ENCODE measurements around the gene FMN1.

Gene FMN1

DNA sequence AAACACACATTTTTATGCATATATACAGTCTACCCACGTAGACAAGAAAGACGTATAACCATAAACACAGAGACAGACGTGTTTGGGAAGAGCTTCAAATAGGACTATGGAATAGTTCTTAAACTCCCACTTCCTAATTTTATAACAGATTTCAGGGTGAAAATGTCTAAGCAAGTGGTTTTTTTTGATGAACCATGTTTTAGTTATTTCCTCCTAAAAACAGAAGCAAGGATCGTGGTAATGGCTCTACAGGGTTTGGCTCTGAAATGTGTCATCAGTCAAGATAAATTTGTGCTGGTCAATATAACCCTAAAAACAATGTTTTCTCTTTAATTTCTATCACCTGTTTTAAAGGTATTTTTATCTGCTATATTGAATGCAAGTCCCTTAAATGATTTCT lies 58.2 kb downstream of the FMN1 start:
- Histone ChIP-seq H4K12ac (ENCODE audit: low read depth, low read length) (no peak overlapping the region), H2AK5ac (ENCODE audit: low read length) (no peak overlapping the region), H3K79me1 (ENCODE audit: low read length) (no peaks in the 10 kb centered on the region), H3K9ac (ENCODE audit: low read length) (no peak overlapping the region), H3K27me3 (ENCODE audit: insufficient read depth, low read length) (no peaks in the 10 kb centered on the region), H3K4me2 (ENCODE audit: low read length) (no peak overlapping the region), H4K91ac (ENCODE audit: low read depth, low read length) (no peak overlapping the region), H2BK12ac (ENCODE audit: low read length) (no peak overlapping the region), H3K27ac (ENCODE audit: low read depth, low read length) (no peak overlapping the region), H3K23ac (ENCODE audit: low read length) (no peak overlapping the region), H2BK5ac (ENCODE audit: low read depth, low read length, poor library complexity) (no peak overlapping the region), H2BK120ac (ENCODE audit: insufficient read depth, low read length, poor library complexity) (no peak overlapping the region), H3K36me3 (ENCODE audit: control insufficient read depth in 1 of 2, insufficient read depth in 2 of 2, low read length in 2 of 2) (no peaks in the 10 kb centered on the region), H3K4me3 (ENCODE audit: low read depth, low read length) (no peak overlapping the region), H3K4ac (ENCODE audit: low read depth, low read length) (no peak overlapping the region), H3K14ac (ENCODE audit: low read length) (no peak overlapping the region), H3K4me1 (ENCODE audit: control insufficient read depth in 1 of 2, insufficient read depth in 2 of 2, low read length in 2 of 2) (peaks cover 0 to 2% of the 10 kb centered on the region in 2 experiments), H2AFZ (ENCODE audit: insufficient read depth, low read length, poor library complexity) (no peak overlapping the region), H4K8ac (ENCODE audit: low read depth, low read length) (no peak overlapping the region), H3K18ac (ENCODE audit: low read length) (no peak overlapping the region), H3K79me2 (ENCODE audit: control insufficient read depth, insufficient read depth, low read length, poor library complexity) (no peaks in the 10 kb centered on the region), H3K9me3 (ENCODE audit: insufficient read depth, low read depth, low read length) (no peaks in the 10 kb centered on the region)
- DNase-seq: no peak
- no CpG with 5 or more reads among the region's 4 CpGs for WGBS (ENCODE audit: extremely low coverage, insufficient coverage, insufficient read length)

GRCh38 chr15:33135355-33135781 lies 59.1 kb downstream of the FMN1 start:
- H3K79me1 ChIP-seq (ENCODE audit: low read length): no peaks in the 10 kb centered on the region
- no peak overlapping the region for H3K4ac ChIP-seq (ENCODE audit: low read depth, low read length)
- no peak overlapping the region for H3K23ac ChIP-seq (ENCODE audit: low read length)
- no peak overlapping the region for H2BK12ac ChIP-seq (ENCODE audit: low read length)
- H3K36me3 ChIP-seq (ENCODE audit: control insufficient read depth in 1 of 2, insufficient read depth in 2 of 2, low read length in 2 of 2): no peaks in the 10 kb centered on the region
- H2AK5ac ChIP-seq (ENCODE audit: low read length): no peak overlapping the region
- H4K12ac ChIP-seq (ENCODE audit: low read depth, low read length): no peak overlapping the region
- H3K27ac ChIP-seq (ENCODE audit: low read depth, low read length): no peak overlapping the region
- H3K14ac ChIP-seq (ENCODE audit: low read length): no peak overlapping the region
- H2BK120ac ChIP-seq (ENCODE audit: insufficient read depth, low read length, poor library complexity): no peak overlapping the region
- no peak overlapping the region for H4K91ac ChIP-seq (ENCODE audit: low read depth, low read length)
- no peaks in the 10 kb centered on the region for H3K27me3 ChIP-seq (ENCODE audit: insufficient read depth, low read length)
- H4K8ac ChIP-seq (ENCODE audit: low read depth, low read length): no peak overlapping the region
- H3K79me2 ChIP-seq (ENCODE audit: control insufficient read depth, insufficient read depth, low read length, poor library complexity): no peaks in the 10 kb centered on the region
- H3K18ac ChIP-seq (ENCODE audit: low read length): no peak overlapping the region
- no peak overlapping the region for H3K9ac ChIP-seq (ENCODE audit: low read length)
- H3K4me1 ChIP-seq (ENCODE audit: control insufficient read depth in 1 of 2, insufficient read depth in 2 of 2, low read length in 2 of 2): peaks cover 0 to 2% of the 10 kb centered on the region in 2 experiments
- H3K4me3 ChIP-seq (ENCODE audit: low read depth, low read length): no peak overlapping the region
- no peak overlapping the region for H2BK5ac ChIP-seq (ENCODE audit: low read depth, low read length, poor library complexity)
- no peak overlapping the region for H2AFZ ChIP-seq (ENCODE audit: insufficient read depth, low read length, poor library complexity)
- peak in 1 of 2 donors; percentile 70 for DNase-seq
- H3K4me2 ChIP-seq (ENCODE audit: low read length): no peak overlapping the region
- H3K9me3 ChIP-seq (ENCODE audit: insufficient read depth, low read depth, low read length): no peaks in the 10 kb centered on the region
- no CpG with 5 or more reads among the region's 5 CpGs for WGBS (ENCODE audit: extremely low coverage, insufficient coverage, insufficient read length)

DNA sequence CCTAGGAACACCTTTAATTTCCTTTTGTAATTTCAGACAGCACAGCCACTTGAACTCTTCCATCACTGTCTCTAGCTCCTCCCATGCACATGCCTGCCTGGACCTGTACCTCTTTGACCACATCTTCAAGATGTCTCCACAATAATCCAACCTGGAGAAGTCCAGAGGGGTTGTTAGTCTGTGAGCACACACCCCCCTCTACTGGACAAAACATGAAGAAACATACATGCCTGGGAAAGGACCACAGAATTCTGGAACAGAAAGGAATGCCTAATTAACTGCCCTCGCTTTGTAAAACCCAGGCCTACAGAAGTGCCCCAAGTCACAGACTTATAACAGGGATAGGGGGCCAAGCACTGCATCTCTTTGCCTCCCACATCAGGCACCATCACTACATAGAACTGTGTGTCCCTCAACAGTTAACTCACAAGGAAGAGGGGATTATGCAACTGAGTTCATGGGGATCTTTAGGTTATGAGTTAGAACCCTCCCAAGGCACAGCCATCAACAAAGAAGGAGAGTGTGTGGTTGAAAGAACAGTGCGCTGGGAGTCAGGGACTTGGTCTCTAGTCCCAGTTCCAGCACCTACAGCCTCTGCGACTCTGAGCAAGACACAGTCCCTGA lies 61.7 kb downstream of the FMN1 start:
- WGBS (ENCODE audit: extremely low coverage, insufficient coverage, insufficient read length): no CpG with 5 or more reads among the region's 3 CpGs
- Histone ChIP-seq H3K79me2 (ENCODE audit: control insufficient read depth, insufficient read depth, low read length, poor library complexity) (no peaks in the 10 kb centered on the region), H3K4me2 (ENCODE audit: low read length) (no peak overlapping the region), H4K12ac (ENCODE audit: low read depth, low read length) (no peak overlapping the region), H2BK12ac (ENCODE audit: low read length) (no peak overlapping the region), H2AFZ (ENCODE audit: insufficient read depth, low read length, poor library complexity) (no peak overlapping the region), H3K14ac (ENCODE audit: low read length) (no peak overlapping the region), H3K4me1 (ENCODE audit: control insufficient read depth in 1 of 2, insufficient read depth in 2 of 2, low read length in 2 of 2) (peaks cover 0 to 2% of the 10 kb centered on the region in 2 experiments), H3K23ac (ENCODE audit: low read length) (no peak overlapping the region), H2BK5ac (ENCODE audit: low read depth, low read length, poor library complexity) (no peak overlapping the region), H3K27ac (ENCODE audit: low read depth, low read length) (no peak overlapping the region), H2BK120ac (ENCODE audit: insufficient read depth, low read length, poor library complexity) (no peak overlapping the region), H2AK5ac (ENCODE audit: low read length) (no peak overlapping the region), H4K91ac (ENCODE audit: low read depth, low read length) (no peak overlapping the region), H3K18ac (ENCODE audit: low read length) (no peak overlapping the region), H3K79me1 (ENCODE audit: low read length) (no peaks in the 10 kb centered on the region), H3K9ac (ENCODE audit: low read length) (no peak overlapping the region), H3K4me3 (ENCODE audit: low read depth, low read length) (no peak overlapping the region), H3K36me3 (ENCODE audit: control insufficient read depth in 1 of 2, insufficient read depth in 2 of 2, low read length in 2 of 2) (no peaks in the 10 kb centered on the region), H3K27me3 (ENCODE audit: insufficient read depth, low read length) (no peaks in the 10 kb centered on the region), H3K9me3 (ENCODE audit: insufficient read depth, low read depth, low read length) (no peaks in the 10 kb centered on the region), H4K8ac (ENCODE audit: low read depth, low read length) (no peak overlapping the region), H3K4ac (ENCODE audit: low read depth, low read length) (no peak overlapping the region)
- DNase-seq: peak; percentile 62 to 83

DNA sequence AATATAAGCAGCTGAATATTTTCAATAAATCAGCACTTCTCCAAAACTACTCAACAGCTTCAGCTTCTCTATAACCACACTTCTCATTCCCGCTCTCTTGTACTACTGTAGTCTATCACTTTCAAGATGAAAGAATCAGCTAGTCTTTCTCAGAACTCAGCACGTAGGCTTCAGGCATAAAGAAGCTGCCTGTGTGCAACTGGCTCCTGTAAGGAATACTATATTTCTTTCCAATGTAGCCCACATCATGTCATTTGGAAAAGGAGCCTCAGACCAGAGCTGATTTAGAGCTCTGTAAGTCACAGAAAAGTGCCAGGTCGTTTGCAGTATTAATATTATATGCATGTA lies 62.3 kb downstream of the FMN1 start:
- Histone ChIP-seq H2AFZ (ENCODE audit: insufficient read depth, low read length, poor library complexity) (no peak overlapping the region), H3K4ac (ENCODE audit: low read depth, low read length) (no peak overlapping the region), H3K4me1 (ENCODE audit: control insufficient read depth in 1 of 2, insufficient read depth in 2 of 2, low read length in 2 of 2) (peaks cover 0 to 2% of the 10 kb centered on the region in 2 experiments), H2BK12ac (ENCODE audit: low read length) (no peak overlapping the region), H3K9me3 (ENCODE audit: insufficient read depth, low read depth, low read length) (no peaks in the 10 kb centered on the region), H3K18ac (ENCODE audit: low read length) (no peak overlapping the region), H3K23ac (ENCODE audit: low read length) (no peak overlapping the region), H3K9ac (ENCODE audit: low read length) (no peak overlapping the region), H2BK5ac (ENCODE audit: low read depth, low read length, poor library complexity) (no peak overlapping the region), H3K79me1 (ENCODE audit: low read length) (no peaks in the 10 kb centered on the region), H3K27ac (ENCODE audit: low read depth, low read length) (no peak overlapping the region), H4K8ac (ENCODE audit: low read depth, low read length) (no peak overlapping the region), H2BK120ac (ENCODE audit: insufficient read depth, low read length, poor library complexity) (no peak overlapping the region), H3K27me3 (ENCODE audit: insufficient read depth, low read length) (no peaks in the 10 kb centered on the region), H4K12ac (ENCODE audit: low read depth, low read length) (no peak overlapping the region), H4K91ac (ENCODE audit: low read depth, low read length) (no peak overlapping the region), H3K79me2 (ENCODE audit: control insufficient read depth, insufficient read depth, low read length, poor library complexity) (no peaks in the 10 kb centered on the region), H3K4me3 (ENCODE audit: low read depth, low read length) (no peak overlapping the region), H2AK5ac (ENCODE audit: low read length) (no peak overlapping the region), H3K36me3 (ENCODE audit: control insufficient read depth in 1 of 2, insufficient read depth in 2 of 2, low read length in 2 of 2) (no peaks in the 10 kb centered on the region), H3K4me2 (ENCODE audit: low read length) (no peak overlapping the region), H3K14ac (ENCODE audit: low read length) (no peak overlapping the region)
- DNase-seq: no peak
- WGBS (ENCODE audit: extremely low coverage, insufficient coverage, insufficient read length): no CpG with 5 or more reads among the region's 3 CpGs
